LHCN-M2 (cell line): ENCODE measurements around the gene RTL9. TPM values are rescaled to one million over a fixed set of nuclear protein-coding genes. Genes with fewer than 3 reads are reported as not detected.
"Not testable (repeated sequence)": the region's sequence is repeated elsewhere in the genome, so short reads cannot be mapped to it uniquely, and the experiment has no call there.

Experiments
- DNase-seq: peaks from one replicate; pipeline ENCODE4 v3.0.0-alpha.2; 2012; ENCODE audit warnings: low read depth
- total RNA-seq: library from RNA; depleted of rRNA; stranded (reverse); fragments of >200 nt; gene quantifications from 2 replicates; pipeline ENCODE4 v1.2.3, GENCODE V29; 2014; rRNA removed

RTL9 gene
- total RNA-seq, 1 experiment from 2014 or later, result 0.11 TPM

DNA sequence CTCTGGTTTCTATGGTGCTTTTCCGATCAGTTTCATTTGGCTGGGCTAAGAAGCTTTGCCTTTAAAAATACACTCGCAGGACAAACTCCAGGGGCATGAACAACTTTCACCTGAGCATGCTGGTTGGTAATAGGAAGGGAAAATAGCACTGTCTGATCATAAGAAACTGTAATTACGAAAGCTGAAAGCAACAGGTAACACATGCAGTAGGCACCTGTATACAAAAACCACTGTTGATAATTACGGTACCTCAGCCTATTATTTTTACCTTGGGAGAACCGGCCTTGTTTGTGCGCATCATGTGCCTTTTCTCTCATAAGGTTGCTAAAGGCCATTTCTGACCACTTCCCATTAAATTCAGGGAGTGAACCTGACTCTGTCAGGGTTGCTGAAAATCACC, 45.7 kb downstream of the RTL9 start:
- no peak for DNase-seq

DNA sequence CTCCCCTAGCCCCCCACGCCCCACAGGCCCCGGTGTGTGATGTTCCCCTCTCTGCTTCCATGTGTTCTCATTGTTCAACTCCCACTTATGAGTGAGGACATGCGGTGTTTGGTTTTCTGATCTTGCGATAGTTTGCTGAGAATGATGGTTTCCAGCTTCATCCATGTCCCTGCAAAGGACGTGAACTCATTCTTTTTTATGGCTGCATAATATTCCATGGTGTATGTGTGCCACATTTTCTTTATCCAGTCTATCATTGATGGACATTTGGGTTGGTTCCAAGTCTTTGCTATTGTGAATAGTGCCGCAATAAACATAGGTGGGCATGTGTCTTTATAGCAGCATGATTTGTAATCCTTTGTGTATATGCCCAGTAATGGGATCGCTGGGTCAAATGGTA, 47.6 kb downstream of the RTL9 start:
- DNase-seq, result not testable (repeated sequence)

DNA sequence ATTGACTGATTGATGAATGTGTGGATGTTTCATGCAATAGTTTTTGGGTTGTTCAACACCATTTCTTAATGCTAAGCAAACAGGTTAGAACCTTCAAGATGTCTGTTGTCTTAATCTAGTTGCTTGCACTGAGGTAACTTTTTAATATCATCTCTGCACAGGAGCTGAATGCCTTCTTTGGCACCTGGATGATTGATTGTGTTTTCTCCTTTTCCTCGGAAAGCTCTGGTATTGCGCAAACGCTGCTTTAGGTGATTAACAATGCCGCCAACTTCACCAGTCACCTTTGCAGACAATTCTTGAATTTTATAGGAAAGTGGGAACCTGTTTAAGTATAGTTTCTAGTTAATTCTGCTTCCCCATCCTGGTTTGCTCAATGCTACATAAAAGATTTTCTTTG, 48.2 kb downstream of the RTL9 start:
- DNase-seq, result no peak

DNA sequence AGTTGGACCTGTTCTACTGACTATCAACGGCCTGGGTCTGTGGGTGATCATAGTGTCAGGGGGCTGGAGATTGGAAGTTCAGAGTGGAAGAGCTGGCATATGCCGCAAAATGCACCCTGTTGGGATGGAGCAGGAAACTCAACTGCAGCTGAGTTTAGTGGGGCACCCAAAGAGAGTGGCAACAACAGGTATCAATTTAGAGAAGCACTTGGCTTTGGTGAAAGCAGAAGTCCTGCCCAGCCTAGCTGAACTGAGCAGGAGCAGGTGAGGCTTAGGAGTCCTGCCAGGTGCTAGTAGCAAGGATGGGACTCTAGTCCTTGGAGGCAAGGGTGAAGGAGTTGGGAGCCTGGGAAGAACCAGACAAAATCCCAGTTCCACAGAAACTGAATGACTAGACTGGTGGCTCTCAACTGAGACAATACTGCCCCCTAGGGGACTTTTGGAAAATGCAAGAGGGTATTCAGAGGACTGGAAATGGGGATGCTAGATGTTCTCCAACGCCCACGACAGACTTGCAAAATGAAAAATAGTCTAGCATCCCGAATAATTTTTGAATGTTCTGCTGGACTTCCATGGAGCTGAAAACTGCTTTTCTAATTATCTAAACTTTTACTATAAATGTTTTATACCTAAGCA, 49.4 kb downstream of the RTL9 start:
- peak; percentile 63 for DNase-seq

Other genes with a start within 250 kb of the RTL9 start
- 11.2 and 14.1 TPM in 2 replicates for gene AMMECR1, start 40.8 kb upstream of the RTL9 start, total RNA-seq